HG03025 (cell line): ENCODE measurements around the gene STMN3.
"Not testable (repeated sequence)": the region's sequence is repeated elsewhere in the genome, so short reads cannot be mapped to it uniquely, and the experiment has no call there.

Experiments used
- ATAC-seq: cut with Tn5 transposase; IDR thresholded peaks from one replicate; pipeline ENCODE4 v1.9.1; 2021; ENCODE audit warnings: mild to moderate bottlenecking, moderate library complexity; ENCODE audit not compliant: unreplicated experiment, low FRiP score

The STMN3 gene

GRCh38 chr20:63658749-63659187 lies 5.5 kb upstream of the STMN3 start:
- ATAC-seq = peak; percentile 13

DNA sequence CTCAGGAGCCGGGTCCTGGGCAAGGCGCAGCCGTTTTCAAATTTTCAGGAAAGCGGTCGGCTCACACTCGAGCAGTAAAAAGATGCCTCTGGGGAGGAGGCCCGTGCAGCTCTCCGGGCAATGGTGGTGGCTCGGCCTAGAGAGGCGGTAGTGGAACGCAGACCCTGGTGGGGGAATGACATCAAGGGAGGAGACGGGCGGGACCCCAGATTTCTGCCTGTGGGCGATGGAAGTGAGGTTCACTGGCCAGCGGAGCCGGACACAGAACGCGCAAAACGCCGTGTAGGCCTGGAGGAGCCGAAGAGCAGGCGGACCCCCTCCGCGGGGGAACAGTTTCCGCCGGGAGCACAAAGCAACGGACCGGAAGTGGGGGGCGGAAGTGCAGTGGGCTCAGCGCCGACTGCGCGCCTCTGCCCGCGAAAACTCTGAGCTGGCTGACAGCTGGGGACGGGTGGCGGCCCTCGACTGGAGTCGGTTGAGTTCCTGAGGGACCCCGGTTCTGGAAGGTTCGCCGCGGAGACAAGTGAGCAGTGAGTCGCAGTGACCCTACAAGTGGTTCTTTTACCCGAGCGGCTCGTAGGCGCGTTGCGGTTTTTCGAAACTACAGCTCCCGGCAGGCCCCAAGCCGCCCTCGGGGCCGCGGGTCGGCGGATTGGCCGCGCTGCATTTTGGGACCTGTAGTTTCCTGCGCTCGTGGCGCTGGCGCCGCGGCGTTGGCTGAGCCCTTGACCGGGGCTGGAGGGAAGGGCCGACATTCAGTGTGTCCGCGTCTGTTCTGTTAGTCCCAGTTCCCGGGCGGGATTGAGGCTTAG lies 4.9 kb upstream of the STMN3 start, which contains the start of gene RTEL1:
Gene RTEL1, plus strand, starts transcription at position 376 of the 812 bp plus-strand sequence. CDS start 1,091 bp downstream, outside the sequence.
- ATAC-seq = peak; percentile 70

- ATAC-seq = no peak
Measured at GRCh38 chr20:63657260-63657936, 4.2 kb upstream of the STMN3 start.

GRCh38 chr20:63656451-63656850 lies 3.2 kb upstream of the STMN3 start:
- no peak for ATAC-seq

DNA sequence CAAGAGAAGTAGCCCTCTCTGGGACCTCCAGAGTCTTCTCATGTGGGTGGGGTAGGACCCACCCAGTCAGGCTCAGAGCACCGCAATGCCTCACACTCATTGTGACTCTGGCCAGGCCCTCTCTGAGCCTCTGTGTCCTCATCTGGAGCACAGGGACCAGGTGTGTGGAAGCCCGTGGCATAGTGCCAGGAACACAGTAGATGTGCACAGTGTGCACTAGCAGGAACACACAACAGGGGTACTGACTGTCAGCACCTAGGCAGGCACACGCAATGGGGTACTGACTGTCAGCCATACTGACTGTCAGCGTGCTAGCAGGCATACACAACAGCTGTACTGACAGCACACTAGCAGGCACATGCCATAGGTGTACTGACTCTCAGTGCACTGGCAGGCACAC lies 2.0 kb upstream of the STMN3 start:
- no peak for ATAC-seq

DNA sequence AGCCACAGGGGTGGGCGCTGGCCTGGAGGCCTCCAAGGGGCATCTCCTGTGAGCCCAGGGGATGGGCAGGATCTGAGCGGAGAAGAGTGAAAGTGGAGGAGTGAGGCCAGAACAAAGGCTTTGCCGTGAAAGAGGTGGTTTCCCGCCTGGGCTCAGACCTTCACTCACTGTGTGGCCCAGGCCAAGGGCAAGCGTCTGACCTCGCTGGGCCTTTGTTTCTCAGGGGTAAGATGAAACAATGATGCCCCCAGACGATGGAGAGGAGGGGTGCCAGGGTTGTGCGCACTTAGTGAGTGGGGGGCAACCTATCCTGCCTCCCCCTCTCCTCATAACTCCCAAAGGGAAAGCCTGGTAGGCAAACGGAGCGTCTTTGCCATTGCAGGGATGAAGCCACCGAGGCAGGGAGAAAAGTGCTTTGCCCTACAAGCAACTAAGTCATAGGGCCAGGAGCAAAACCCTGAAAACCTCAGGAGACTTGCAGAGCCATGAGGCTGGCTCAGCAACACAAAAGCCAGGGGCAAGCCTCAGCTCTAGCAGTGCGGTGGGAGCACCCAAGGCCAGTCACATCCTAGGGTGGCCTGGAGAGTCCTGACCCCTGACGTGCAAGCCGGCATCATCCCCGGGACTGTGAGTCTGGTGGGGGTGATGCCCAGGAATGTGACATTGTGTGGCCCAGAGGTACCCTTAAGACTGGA lies 897 bp upstream of the STMN3 start:
- ATAC-seq = no peak

- ATAC-seq = no peak
Measured at GRCh38 chr20:63652192-63652980, 838 bp downstream of the STMN3 start.

DNA sequence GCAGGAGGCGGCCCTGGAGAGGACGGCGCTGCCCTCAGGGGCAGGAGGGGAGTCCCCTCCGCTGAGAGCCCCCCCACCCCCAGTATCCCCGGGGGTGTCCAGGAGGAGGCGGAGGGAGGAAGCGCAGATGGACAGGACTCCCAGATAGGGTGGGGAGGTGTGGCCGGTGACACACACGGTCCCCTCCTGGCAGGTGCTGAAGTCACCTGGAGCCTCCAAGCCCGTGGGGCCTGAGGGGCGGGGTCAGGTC lies 1.4 kb downstream of the STMN3 start:
- ATAC-seq = no peak

DNA sequence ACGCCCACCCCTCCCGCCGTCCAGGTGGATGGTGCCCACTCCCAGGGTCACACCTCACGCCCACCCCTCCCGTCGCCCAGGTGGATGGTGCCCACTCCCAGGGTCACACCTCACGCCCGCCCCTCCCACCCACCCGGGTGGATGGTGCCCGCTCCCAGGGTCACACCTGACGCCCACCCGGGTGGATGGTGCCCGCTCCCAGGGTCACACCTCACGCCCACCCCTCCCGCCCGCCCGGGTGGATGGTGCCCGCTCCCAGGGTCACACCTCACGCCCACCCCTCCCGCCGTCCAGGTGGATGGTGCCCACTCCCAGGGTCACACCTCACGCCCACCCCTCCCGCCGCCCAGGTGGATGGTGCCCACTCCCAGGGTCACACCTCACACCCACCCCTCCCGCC lies 2.7 kb downstream of the STMN3 start:
- ATAC-seq = not testable (repeated sequence)

DNA sequence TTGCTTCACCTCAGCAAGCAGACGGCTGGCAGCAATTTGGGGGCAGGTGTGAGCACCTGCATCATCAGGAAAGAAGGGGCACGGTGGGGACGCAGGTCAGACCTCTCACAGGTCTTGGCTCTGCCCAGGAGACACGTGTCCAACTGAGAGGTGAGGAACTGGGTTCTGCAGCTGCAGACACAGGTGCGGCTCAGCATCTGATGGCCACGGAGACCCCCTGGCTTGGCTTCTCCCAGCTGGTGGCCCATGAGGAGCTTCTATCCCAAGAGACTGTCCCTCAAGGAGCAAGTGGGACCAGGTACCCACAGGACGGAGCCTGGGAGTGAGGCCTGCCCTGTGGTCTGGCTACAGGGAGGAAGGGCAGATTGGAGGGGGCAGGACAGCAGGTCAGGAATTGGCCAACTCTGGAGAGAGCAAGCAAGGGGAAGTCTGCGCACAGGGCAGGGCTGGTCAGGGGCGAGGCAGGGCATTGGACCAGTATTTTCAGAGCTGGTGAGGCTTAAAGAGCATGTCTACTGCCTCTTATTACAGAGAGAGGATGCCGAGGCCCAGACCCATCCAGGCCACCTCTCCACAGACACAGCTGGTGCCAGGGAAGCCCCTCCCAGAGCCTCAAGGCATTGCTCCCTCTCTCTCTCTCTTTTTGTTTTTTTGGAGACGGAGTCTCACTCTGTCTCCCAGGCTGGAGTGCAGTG lies 4.2 kb downstream of the STMN3 start:
- no peak for ATAC-seq

- no peak for ATAC-seq
Measured at GRCh38 chr20:63648190-63648589, 5.0 kb downstream of the STMN3 start.

DNA sequence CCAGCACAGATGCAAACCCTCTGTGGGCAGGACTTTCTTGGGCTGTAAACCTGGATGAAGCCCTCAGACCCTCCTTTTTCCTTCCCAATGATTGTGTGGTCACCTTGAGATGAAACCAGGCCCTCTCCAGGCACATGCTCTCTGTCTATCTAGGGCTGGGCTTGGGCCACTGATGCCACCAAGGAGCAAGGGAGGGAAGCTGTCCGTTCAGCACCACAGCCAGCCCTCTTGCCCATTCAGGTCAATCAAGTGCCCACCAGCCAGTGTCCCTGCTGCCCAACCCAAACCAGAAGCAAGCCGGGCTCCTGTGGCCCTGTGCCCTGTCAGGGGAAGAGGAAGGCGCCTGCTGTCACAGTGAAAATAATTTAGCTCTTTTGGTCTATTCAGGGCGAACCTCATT lies 8.0 kb downstream of the STMN3 start:
- no peak for ATAC-seq

DNA sequence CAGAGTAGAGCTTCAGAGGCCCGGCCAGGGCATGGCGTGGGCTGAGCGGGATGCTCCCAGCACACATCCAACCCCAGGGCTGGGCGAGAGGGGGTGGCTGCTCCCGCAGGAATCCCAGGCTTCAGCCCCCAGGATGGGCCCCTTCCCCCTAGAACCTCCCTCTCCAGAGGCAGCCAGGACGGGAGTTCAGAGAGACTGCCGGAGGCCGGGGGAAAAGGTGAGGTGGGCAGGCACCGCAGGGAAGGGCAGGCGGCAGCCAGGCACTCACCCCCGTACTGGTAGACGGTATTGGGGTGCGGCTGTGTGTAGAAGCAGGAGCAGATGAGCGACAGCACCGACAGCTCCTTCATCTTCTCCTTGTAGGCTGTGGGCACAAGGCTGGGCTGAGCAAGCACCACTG lies 9.3 kb downstream of the STMN3 start:
- ATAC-seq = no peak

- ATAC-seq = no peak
Measured at GRCh38 chr20:63643499-63643898, 9.7 kb downstream of the STMN3 start.

DNA sequence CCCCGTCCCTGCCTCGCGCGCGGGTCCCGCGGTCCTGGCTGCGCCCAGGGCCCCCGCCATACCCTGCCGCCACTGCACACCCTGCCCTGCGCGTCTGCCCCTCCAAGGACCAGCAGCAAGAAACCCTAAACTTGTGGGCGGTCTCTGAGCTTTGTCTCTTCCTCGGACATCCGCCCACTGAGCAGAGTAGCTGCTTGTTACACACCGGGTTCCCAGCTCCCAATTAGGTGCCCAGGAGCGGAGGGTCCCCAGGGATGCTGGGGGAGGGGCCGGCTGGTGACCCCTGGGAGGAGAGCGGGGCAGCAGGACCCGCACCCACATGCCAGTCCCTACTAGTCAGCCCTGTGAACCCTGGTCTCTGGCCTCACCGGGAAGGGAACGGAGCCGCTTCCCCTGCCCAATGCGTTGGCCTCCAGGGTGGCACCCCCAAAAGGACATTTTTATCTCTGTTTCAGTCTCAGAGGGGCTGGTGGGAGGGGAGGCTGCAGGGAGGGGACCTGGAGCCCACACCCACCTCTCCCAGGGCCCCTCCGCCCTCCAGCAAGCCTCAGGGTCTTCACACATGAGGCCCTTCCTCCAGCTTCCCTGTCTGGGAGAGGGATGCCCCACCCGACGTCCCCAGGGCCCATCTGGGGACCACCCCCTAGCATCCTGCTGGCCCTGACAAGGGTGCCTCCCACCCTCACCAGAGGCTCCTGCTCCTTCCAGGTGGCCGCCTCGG lies 10.5 kb downstream of the STMN3 start:
- no peak for ATAC-seq

- peak; percentile 55 for ATAC-seq
Measured at GRCh38 chr20:63641792-63642523, 11.3 kb downstream of the STMN3 start.

- ATAC-seq = no peak
Measured at GRCh38 chr20:63641146-63641791, 12.0 kb downstream of the STMN3 start.

DNA sequence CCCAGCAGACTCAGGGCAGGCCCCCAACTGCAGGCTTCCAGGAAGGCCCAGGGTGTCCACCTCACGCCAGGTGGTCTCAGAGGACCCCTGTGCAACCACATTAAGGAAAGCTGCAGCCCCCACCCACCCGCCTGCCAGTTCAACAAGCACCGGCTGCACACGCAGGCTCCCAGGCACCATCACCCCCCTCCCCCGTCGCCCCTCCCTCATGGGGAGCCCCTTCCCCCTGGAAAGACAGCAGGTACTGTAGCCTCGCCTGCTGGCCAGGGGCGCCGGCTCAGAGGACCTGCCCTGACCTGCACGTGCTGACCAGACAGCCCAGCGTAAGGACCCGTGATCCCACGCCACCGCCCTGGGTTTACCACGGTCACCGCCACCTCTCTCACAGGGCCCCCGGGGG lies 12.5 kb downstream of the STMN3 start:
- ATAC-seq = not testable (repeated sequence)
